Liver (tissue), 9 donors: ENCODE measurements around the gene ERC2. TPM values are rescaled to one million over a fixed set of nuclear protein-coding genes. Genes with fewer than 3 reads are reported as not detected.

Source experiments
- DNase-seq: peaks from one replicate; pipeline ENCODE4 v3.0.0-alpha.2; 2017; ENCODE audit warnings: low spot score
- H3K27ac ChIP-seq, 2 donors: one replicate each; pipeline ENCODE4 v1.7.0; 2013; ENCODE audit warnings: inconsistent platforms in 2 of 2, low read length in 2 of 2, control low read depth in 1 of 2, low read depth in 1 of 2, mild to moderate bottlenecking in 1 of 2
- H3K27me3 ChIP-seq, 4 donors: one replicate each; pipeline versions ENCODE4 v1.6.1 to v1.7.0; 2013; ENCODE audit warnings: low read length in 3 of 4, inconsistent platforms in 1 of 4, mild to moderate bottlenecking in 1 of 4, moderate library complexity in 1 of 4; ENCODE audit not compliant: control insufficient read depth in 4 of 4, insufficient read depth in 4 of 4
- H3K36me3 ChIP-seq, 4 donors: one replicate each; pipeline versions ENCODE4 v1.6.1 to v1.7.0; 2013; ENCODE audit warnings: low read length in 3 of 4, mild to moderate bottlenecking in 3 of 4, low read depth in 1 of 4, moderate library complexity in 1 of 4; ENCODE audit not compliant: control insufficient read depth in 4 of 4, insufficient read depth in 3 of 4
- H3K4me1 ChIP-seq, 4 donors: one replicate each; pipeline versions ENCODE4 v1.6.1 to v1.7.0; 2013; ENCODE audit warnings: low read length in 3 of 4, mild to moderate bottlenecking in 3 of 4, moderate library complexity in 1 of 4; ENCODE audit not compliant: control insufficient read depth in 4 of 4, insufficient read depth in 4 of 4
- H3K4me3 ChIP-seq, 3 donors: one replicate each; pipeline versions ENCODE4 v1.6.1 to v1.7.0; 2013; ENCODE audit warnings: low read length in 3 of 3, control low read depth in 1 of 3, low read depth in 1 of 3, mild to moderate bottlenecking in 1 of 3
- H3K9ac ChIP-seq, 2 donors: one replicate each; pipeline ENCODE4 v1.7.0; 2013; ENCODE audit warnings: low read length in 2 of 2, mild to moderate bottlenecking in 2 of 2, moderate library complexity in 2 of 2, control low read depth in 1 of 2, low read depth in 1 of 2
- H3K9me3 ChIP-seq, 4 donors: one replicate each; pipeline versions ENCODE4 v1.6.1 to v1.7.0; 2013; ENCODE audit warnings: low read length in 3 of 4; ENCODE audit not compliant: control insufficient read depth in 4 of 4
- ATF3 ChIP-seq: IDR thresholded peaks from 2 replicates; pipeline ENCODE4 v1.6.1; 2016; ENCODE audit warnings: antibody characterized with exemption
- CTCF ChIP-seq: fragments of 150-350 bp; IDR thresholded peaks from 2 replicates; pipeline ENCODE4 v1.5.1; 2017; ENCODE audit warnings: improper control_type of control experiment, low read depth, low read length; ENCODE audit not compliant: missing input control
- EGR1 ChIP-seq, 2 donors: IDR thresholded peaks; 2 replicates each; pipeline ENCODE4 v1.6.1; 2016 to 2018; ENCODE audit warnings: antibody characterized with exemption in 2 of 2, low read depth in 2 of 2
- FOXA1 ChIP-seq: IDR thresholded peaks from 2 replicates; pipeline ENCODE4 v1.6.1; 2016; ENCODE audit warnings: antibody characterized with exemption
- FOXA2 ChIP-seq: IDR thresholded peaks from 2 replicates; pipeline ENCODE4 v1.6.1; 2016; ENCODE audit warnings: antibody characterized with exemption
- GABPA ChIP-seq, 2 donors: IDR thresholded peaks in 1 of 2; conservative IDR thresholded peaks in 1 of 2; 2 replicates each; pipeline ENCODE4 v1.6.1; 2016; ENCODE audit warnings: antibody characterized with exemption in 2 of 2, mild to moderate bottlenecking in 1 of 2, moderate library complexity in 1 of 2
- HNF4G ChIP-seq: IDR thresholded peaks from 2 replicates; pipeline ENCODE4 v1.6.1; 2016; ENCODE audit warnings: antibody characterized with exemption
- JUND ChIP-seq, 2 donors: IDR thresholded peaks; 2 replicates each; pipeline ENCODE4 v1.6.1; 2016; ENCODE audit warnings: antibody characterized with exemption in 2 of 2
- MAX ChIP-seq: IDR thresholded peaks from 2 replicates; pipeline ENCODE4 v1.6.1; 2016; ENCODE audit warnings: antibody characterized with exemption
- NR2F2 ChIP-seq: IDR thresholded peaks from 2 replicates; pipeline ENCODE4 v1.6.1; 2016; ENCODE audit warnings: antibody characterized with exemption
- RAD21 ChIP-seq, 2 donors: IDR thresholded peaks; 2 replicates each; pipeline ENCODE4 v1.6.1; 2016; ENCODE audit warnings: antibody characterized with exemption in 2 of 2, mild to moderate bottlenecking in 2 of 2
- REST ChIP-seq: IDR thresholded peaks from 2 replicates; pipeline ENCODE4 v1.6.1; 2016; ENCODE audit warnings: antibody characterized with exemption, mild to moderate bottlenecking
- RXRA ChIP-seq, 2 donors: IDR thresholded peaks; 2 replicates each; pipeline ENCODE4 v1.6.1; 2017 to 2018; ENCODE audit warnings: antibody characterized with exemption in 2 of 2, mild to moderate bottlenecking in 1 of 2
- SP1 ChIP-seq: IDR thresholded peaks from 2 replicates; pipeline ENCODE4 v1.6.1; 2018; ENCODE audit warnings: antibody characterized with exemption, mild to moderate bottlenecking
- TAF1 ChIP-seq: conservative IDR thresholded peaks from 2 replicates; pipeline ENCODE4 v1.6.1; 2016; ENCODE audit warnings: antibody characterized with exemption, mild to moderate bottlenecking
- YY1 ChIP-seq: IDR thresholded peaks from 2 replicates; pipeline ENCODE4 v1.6.1; 2016; ENCODE audit warnings: antibody characterized with exemption, mild to moderate bottlenecking
- WGBS: extraction: QIAGEN DNeasy Blood & Tissue Kit; methylation state at CpG from one replicate; pipeline ENCODE4 v1.1.7; 2013; 5-methylcytosine and 5-hydroxymethylcytosine counted together
- polyA plus RNA-seq, 2 donors: library from polyadenylated mRNA; stranded (reverse) in 1 of 2; unstranded in 1 of 2; fragments of 200-250 nt in 1 of 2; fragments of >200 nt in 1 of 2; fragmentation: Nextera tagmentation in 1 of 2; extraction: Ambion mirVana in 1 of 2; gene quantifications; one replicate each; pipeline versions ENCODE4 v1.2.1 to v1.2.3, GENCODE V29; 2013 to 2015
- total RNA-seq, 2 donors: library from RNA; depleted of rRNA; stranded (reverse); fragments of >200 nt; gene quantifications; one replicate each; pipeline ENCODE4 v1.2.3, GENCODE V29; 2014
- donor health status: healthy.
- donor health status: healthy.
- donor health status: healthy.
- donor health status: healthy.
- donor health status: healthy.

The ERC2 gene
- total and polyA plus RNA-seq, 4 donors: 0.14 to 0.25 TPM; not detected in 2

GRCh38 chr3:55483196-55484095 is 984.8 kb downstream of the ERC2 start:
- H3K36me3 ChIP-seq: peaks cover 0 to 5% (median 0%) of the 10 kb centered on the region in 4 donors
- H3K9me3 ChIP-seq: no peaks in the 10 kb centered on the region
- TF ChIP-seq EGR1 (IDR thresholded peaks at IDR 0.05; ENCODE audit: low read depth in 2 of 2) (no peak), ATF3 (no peak), JUND (IDR thresholded peaks at IDR 0.05) (no peak), MAX (no peak), RXRA (IDR thresholded peaks at IDR 0.05) (no peak), NR2F2 (no peak)
- no peak overlapping the region for H3K27ac ChIP-seq
- no peak for DNase-seq
- 71% methylated on average over 40 of the region's 40 CpGs for WGBS
- no peaks in the 10 kb centered on the region for H3K27me3 ChIP-seq
- no peak overlapping the region for H3K4me3 ChIP-seq
- peaks cover 1 to 37% (median 15%) of the 10 kb centered on the region in 4 donors for H3K4me1 ChIP-seq
- no peak overlapping the region for H3K9ac ChIP-seq

- Histone ChIP-seq H3K4me3 (no peak overlapping the region), H3K9ac (no peak overlapping the region), H3K9me3 (no peaks in the 10 kb centered on the region), H3K36me3 (peaks cover 0 to 5% (median 0%) of the 10 kb centered on the region in 4 donors), H3K27me3 (no peaks in the 10 kb centered on the region), H3K27ac (no peak overlapping the region), H3K4me1 (peaks cover 1 to 34% (median 14%) of the 10 kb centered on the region in 4 donors)
- no peak for TF ChIP-seq EGR1 (IDR thresholded peaks at IDR 0.05; ENCODE audit: low read depth in 2 of 2)
- TF ChIP-seq REST: no peak
- no peak for TF ChIP-seq FOXA2
- TF ChIP-seq RXRA (IDR thresholded peaks at IDR 0.05): no peak
- no peak for TF ChIP-seq TAF1
- no peak for TF ChIP-seq CTCF
- TF ChIP-seq RAD21 (IDR thresholded peaks at IDR 0.05): no peak
- no peak for TF ChIP-seq NR2F2
- TF ChIP-seq SP1: no peak
- TF ChIP-seq FOXA1: no peak
- no peak for TF ChIP-seq YY1
- TF ChIP-seq GABPA (IDR thresholded peaks at IDR 0.05 in 1 of 2, conservative IDR thresholded peaks at IDR 0.05 in 1 of 2): no peak
- no peak for TF ChIP-seq HNF4G
- no peak for DNase-seq
- WGBS: 61% methylated on average over 38 of the region's 38 CpGs
Measured at GRCh38 chr3:55482496-55483195, 985.6 kb downstream of the ERC2 start.
